Measurements from ENCODE around the gene OR2T10.

GRCh38 chr1:248589334-248589733 is 8.2 kb downstream of the OR2T10 start:
- TF ChIP-seq SIN3A (IDR thresholded peaks at IDR 0.05; ENCODE audit: borderline replicate concordance, insufficient read depth, low read length) (no peak), POLR2AphosphoS5 (IDR thresholded peaks at IDR 0.05; ENCODE audit: low read depth, low read length) (no peak), REST (IDR thresholded peaks at IDR 0.05; ENCODE audit: insufficient read depth in 1 of 2, low read depth in 2 of 2, low read length in 2 of 2) (no peak), FOXP2 (optimal IDR thresholded peaks at IDR 0.05; ENCODE audit: borderline replicate concordance, extremely low read depth, extremely low read length, insufficient read depth) (no peak)

Measured in PFSK-1 (cell line).